Glomerular visceral epithelial cell (primary cell): ENCODE measurements around the gene KRT72.

ENCODE experiments used
- DNase-seq: peaks from one replicate; pipeline ENCODE4 v3.0.0-alpha.2; 2016; ENCODE audit errors: extremely low spot score

Gene KRT72

GRCh38 chr12:52630008-52630500 is 28.8 kb upstream of the KRT72 start:
- no peak for DNase-seq

GRCh38 chr12:52629281-52630007 is 28.2 kb upstream of the KRT72 start:
- DNase-seq: no peak

GRCh38 chr12:52628841-52629240 is 27.6 kb upstream of the KRT72 start:
- no peak for DNase-seq

DNA sequence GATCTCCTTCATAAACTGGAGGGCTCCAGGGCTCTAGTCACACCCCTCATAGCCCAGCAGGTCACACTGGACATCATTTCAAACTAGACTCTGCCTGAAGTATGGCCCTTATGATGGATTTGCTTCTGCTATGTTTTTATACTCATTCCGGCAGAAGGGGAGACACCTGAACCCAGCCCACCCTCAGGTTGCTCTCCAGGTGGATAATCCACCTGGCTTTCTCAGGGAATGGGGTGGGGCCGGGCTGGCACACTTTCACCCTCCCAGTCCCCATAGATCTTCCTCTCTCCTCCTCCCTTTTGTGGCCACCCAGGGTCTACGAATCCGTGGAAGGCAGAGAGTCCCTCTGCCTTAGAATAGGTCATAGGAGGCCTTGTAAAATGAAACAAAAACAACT is 26.8 kb upstream of the KRT72 start:
- DNase-seq: no peak

DNA sequence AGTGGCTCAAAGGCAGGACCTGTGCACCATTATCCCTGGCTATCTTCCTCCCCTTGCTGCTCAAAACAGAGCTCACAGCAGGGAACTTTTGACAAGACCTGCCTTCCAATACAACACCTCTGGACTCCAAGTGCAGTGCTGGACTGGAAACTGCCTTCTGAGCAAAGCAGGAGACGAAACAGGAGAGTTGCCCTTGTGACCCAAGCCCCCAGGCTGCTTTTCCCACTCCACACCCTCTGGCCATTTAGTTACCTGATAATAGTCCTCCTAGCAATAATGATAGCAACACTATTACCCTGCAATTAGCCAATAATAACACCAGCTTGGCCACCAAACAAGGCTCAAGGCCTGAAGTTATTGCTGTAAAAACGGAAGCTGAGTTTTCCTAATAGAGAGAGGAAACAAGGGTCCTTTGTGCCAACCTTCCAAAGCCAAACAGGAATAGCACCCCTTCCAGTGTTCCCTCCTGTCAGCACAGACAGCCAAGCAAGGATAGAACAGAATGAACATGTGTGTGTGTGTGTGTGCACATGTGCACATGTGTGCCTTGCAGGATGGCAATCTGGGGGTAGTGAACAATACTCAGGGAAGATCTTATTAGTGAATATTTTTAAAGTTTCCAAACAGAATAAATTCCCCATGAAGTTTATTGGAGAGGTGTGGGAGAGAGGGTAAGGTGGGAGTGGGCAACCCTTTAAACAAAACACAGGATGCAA is 26.3 kb upstream of the KRT72 start:
- no peak for DNase-seq

GRCh38 chr12:52622349-52622748 is 21.1 kb upstream of the KRT72 start:
- no peak for DNase-seq

DNA sequence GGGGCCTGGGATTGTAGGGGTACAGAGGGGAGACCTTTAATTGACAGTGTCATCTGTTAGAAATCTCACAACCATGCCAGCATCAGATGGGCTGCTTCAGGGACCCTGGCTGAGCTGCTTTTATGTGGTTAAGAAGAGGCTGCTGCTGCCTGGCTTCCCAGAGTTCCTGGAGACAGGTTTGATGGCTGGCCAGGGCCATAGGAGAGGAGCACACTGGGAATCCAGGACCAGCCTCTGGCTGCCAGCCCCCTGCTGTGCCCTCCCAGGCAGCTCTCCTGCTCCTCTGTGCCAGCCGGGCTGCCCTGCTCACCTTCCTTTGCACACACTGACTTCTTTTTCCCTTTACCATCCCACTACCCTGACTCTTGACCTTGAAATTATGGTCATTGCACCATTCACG is 17.6 kb upstream of the KRT72 start:
- DNase-seq: no peak

DNA sequence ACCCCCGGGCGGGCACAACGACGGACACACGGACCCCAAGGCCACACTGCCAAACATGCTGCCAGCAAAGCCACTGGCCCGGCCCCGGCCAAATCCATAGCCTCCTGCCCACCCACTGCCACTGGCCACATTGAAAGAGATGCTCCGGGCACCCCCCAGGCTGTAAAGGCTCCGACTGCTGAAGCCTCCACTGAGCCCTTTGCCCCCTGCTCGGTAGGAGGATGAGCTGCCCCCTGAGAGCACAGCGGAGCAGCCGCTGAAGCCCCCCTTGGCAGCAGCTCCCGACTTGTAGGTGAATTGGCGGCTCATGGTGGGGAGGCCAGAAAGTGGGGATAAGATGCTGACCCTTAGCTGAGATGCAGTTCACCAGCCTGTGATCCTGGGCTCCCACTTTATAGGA is 17.0 kb upstream of the KRT72 start, which contains the start of gene KRT73:
Gene KRT73, minus strand, starts transcription at position 344 of the 400 bp plus-strand sequence. Its CDS starts 35 bp downstream, at position 309.
- DNase-seq: no peak

- DNase-seq: no peak
Measured at GRCh38 chr12:52617403-52617785, 16.1 kb upstream of the KRT72 start.

DNA sequence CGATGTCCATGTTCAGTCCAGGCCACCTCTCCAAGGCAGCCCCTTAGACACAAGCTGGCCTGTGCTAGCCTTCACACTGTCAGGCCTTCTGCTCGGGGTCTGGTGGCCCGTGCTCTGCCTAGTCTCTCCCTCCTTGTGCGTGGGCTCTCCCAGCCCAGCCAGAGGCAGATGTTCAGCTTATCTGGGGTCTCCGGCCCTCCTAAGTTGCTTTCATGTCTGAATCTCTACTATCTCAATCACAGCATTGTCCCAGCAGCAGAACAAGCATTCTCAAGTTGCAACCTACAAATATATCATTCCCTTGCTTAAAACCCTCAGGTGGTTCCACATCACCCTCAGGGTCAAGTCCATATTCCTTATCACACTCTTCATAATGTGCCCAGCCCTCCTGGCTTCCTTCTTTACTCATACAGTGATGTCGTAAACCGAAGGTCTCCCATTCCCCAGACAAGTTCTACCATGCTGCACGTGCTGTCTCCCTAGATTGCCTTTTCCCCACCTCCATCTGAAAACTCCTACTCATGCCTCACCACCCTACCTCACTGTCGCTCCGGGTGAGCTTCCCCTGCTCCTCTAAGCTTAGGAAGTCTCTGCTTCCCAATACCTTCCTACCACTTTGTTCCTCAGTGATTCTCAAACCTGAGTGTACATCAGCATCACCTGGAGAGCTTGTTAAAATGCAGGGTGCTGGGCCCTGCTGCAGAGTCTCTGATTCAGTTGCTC is 15.6 kb upstream of the KRT72 start:
- DNase-seq: no peak

GRCh38 chr12:52615912-52616311 is 14.6 kb upstream of the KRT72 start:
- DNase-seq: no peak

GRCh38 chr12:52615208-52615868 is 14.1 kb upstream of the KRT72 start:
- no peak for DNase-seq

DNA sequence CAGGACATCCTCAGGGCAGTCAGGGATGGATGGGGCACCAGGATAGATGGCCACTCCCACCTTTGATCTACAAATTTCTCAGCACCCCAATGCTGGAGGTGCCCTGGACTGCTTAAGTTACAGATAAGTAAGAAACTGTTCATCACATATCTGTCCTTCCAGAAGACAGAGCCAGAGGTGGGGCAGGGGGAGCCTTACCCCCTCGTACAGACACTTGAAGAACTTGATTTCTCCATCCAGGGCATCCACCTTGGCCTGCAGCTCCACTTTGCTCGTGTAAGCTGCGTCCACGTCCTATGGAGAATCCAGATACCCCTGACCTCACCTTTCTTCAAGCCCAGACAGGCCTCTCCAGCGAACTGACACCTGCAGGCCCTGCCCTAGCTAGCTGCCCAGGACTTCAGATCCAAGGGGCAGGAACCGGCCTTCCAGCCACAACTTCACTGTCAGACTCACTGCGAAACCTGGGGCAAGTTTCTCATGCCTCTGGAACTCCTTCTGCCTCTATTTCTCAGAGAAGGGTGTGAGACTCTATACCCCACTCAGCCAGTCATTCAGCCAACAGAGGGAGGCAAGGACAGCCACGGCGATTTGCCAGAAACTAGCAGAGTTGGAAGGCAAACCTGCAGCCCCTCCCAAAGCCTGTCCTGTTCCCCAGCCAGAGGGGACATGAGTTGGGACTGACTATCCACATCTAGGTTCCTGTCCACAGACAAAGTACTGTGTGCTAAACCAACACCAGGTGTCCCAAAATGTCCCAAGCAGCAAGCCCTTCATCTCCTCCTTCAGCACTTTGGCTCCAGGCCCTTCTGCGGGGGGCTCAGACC is 13.3 kb upstream of the KRT72 start:
- no peak for DNase-seq

DNA sequence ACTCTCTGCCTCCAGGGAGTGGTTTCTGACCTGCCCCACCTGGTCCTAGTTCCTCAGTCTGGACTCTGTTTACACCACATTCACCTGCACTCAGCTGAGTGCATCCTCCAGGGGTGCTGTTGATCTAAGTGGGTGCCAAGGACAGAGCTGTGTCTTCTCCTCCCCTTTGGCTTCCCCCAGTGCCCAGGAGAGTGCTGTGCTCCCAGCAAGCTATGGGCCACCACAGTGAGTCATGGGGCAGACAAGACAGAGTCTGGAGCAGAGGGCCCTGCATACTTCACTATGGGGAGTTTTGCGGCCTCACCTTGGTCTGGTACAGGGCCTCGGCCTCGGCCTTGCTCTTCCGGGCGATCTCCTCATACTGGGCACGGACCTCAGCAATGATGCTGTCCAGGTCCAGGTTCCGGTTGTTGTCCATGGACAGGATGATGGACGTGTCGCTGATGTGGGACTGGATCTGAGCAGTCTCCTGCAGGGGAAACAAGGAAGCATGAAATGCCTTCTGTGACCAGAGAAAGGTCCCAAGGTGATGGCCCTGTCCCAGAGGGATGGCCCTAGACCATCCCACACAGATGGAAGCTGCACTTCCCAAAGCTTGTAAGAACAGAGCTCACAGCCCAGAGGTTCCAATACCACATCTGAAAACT is 12.2 kb upstream of the KRT72 start:
- DNase-seq: no peak

- no peak for DNase-seq
Measured at GRCh38 chr12:52612431-52613383, 11.4 kb upstream of the KRT72 start.

DNA sequence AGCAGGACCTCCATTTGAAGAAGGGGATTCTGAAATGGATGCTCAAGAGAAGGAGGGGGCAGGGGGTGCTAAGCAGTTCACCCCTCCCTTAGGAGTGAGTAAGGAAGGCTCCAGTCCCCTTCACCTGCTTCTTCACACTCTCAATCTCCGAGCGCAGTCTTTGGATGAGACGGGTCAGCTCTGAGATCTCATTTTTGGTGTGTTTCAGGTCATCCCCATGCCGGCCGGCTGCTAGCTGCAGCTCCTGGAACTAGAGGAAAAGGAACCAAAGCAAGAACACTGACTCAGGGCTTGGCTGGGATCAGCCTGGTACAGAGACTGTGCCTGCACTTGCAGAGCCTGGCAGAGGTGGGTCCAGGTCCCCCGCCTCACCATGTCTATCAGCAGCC is 9.8 kb upstream of the KRT72 start:
- DNase-seq: no peak

- DNase-seq: no peak
Measured at GRCh38 chr12:52608826-52609630, 7.8 kb upstream of the KRT72 start.

DNA sequence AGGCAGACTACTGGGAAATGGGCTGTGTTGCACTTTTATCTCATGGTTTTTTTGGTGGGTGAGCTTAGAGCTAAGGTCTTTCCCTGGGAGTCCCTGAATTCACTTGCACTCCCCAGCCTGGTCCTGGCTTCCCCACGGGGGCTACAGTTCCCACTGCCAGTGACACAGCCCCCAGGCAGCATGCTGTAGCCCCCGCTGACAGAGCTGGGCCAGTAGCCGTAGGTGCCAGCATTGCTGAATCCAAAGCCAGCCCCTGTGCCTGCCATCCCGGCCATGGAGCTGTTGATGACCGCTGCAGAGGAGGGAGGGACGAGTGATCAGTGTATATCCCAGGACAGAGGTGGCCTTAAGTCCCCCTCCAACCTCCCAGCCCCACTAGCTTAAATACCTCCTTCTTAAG is 6.9 kb upstream of the KRT72 start:
- no peak for DNase-seq

GRCh38 chr12:52607314-52607713 is 6.1 kb upstream of the KRT72 start:
- DNase-seq: no peak
